ENCODE results near the gene MRM3. TPM values are rescaled to one million over a fixed set of nuclear protein-coding genes. Genes with fewer than 3 reads are reported as not detected.
"Not testable (repeated sequence)": the region's sequence is repeated elsewhere in the genome, so short reads cannot be mapped to it uniquely, and the experiment has no call there.

Gene MRM3, protein sequence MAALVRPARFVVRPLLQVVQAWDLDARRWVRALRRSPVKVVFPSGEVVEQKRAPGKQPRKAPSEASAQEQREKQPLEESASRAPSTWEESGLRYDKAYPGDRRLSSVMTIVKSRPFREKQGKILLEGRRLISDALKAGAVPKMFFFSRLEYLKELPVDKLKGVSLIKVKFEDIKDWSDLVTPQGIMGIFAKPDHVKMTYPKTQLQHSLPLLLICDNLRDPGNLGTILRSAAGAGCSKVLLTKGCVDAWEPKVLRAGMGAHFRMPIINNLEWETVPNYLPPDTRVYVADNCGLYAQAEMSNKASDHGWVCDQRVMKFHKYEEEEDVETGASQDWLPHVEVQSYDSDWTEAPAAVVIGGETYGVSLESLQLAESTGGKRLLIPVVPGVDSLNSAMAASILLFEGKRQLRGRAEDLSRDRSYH
- total RNA-seq: 10 to 100 TPM; 23.2 to 28.5 TPM

DNA sequence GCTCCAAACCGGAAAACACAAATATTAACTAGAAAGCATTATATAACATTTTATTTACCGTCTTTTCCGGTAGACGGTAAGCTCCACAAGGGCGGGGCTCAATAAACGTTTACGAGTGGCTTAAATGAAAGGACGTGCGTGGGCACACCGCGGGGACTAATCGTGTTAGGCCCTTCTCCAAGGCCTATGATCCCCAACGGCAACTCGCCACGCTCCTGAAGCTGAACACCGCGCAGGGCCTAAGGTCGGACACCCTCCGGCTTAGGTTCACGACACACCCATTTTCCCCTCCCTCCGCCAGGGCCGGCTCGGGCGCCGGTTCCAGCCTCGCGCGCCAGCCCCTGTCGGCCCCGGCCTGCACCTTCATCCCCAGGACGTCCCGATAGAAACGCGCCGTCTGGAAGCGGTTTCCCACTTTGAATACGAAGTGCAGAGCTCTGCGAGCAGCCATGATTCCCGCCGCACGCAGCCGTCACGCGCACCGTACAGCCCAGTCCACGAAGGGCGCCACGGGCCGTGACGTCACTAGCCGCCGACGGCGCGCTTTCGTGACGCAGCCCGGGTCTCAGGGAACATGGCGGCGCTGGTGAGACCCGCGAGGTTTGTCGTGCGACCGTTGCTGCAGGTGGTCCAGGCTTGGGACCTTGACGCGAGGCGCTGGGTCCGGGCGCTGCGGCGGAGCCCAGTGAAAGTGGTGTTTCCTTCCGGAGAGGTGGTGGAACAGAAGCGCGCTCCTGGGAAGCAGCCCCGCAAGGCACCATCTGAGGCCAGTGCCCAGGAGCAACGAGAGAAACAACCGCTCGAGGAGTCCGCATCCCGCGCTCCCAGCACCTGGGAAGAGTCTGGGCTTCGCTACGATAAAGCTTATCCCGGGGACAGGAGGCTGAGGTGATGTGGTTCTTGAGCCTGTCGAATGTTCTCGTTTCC is at the start of gene MRM3, which contains the start of gene GLOD4:
MRM3 (plus strand) TSS at position 549 of the 927 bp plus-strand sequence; CDS start at position 575, 26 bp downstream.
GLOD4 (minus strand) TSS at position 476 of the 927 bp plus-strand sequence; CDS start at position 451, 25 bp downstream.
- ATAC-seq: peak; percentile 92 to 94
- peak; percentile 95 to 97 for DNase-seq (ENCODE audit: low spot score in 2 of 2)
- peaks cover 20 to 25% of the 10 kb centered on the region in 2 donors for H3K36me3 Mint-ChIP-seq
- H3K9me3 Mint-ChIP-seq: no peaks in the 10 kb centered on the region
- H3K27ac Mint-ChIP-seq: peak within 1 kb of the TSS; percentile 93 to 95

DNA sequence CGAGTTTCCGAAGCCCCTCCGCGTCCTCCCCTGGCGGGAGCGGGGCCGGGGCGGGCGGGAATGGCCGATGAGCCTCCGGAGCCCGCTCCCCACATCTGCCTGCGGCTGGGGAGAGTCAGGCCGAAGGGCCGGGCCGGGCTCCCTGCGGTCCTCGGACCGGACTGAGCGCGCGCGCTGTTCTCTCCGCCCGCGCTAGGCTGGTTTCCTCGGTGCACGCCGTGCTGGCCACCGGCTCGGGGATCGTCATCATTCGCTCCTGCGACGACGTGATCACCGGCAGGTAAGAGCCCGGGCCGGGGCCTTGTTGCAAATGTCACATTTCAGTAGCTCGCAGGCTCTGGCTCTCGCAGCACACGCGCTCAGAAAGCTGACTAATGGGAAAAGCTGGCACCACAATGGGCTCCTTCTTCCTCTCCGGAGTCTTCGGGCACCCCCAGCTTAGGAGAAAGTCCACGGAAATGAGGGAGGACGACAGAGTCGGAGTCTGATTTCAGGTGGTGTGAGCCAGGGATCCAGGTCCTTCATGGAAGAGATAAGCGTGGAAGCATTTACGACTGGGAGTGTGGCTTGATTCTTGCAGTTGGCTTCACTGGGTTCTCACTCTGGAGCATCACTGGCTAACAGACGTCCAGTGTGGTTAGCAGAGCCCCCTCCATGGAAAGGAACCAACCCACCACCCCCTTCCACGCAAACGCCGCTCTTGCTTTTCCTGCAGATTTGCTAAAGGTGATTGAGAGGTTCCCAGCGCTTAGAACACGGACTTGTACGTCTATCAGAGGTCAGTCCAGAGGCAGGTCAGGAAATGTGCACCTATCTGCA is 49.0 kb upstream of the MRM3 start:
- H3K36me3 Mint-ChIP-seq: peaks cover 0 to 41% of the 10 kb centered on the region in 2 donors
- no peaks in the 10 kb centered on the region for H3K9me3 Mint-ChIP-seq
- ATAC-seq: peak; percentile 46 to 65
- H3K27ac Mint-ChIP-seq: peak overlapping the region in 1 of 2 donors; percentile 75
- DNase-seq (ENCODE audit: low spot score in 2 of 2): peak in 1 of 2 donors; percentile 53

DNA sequence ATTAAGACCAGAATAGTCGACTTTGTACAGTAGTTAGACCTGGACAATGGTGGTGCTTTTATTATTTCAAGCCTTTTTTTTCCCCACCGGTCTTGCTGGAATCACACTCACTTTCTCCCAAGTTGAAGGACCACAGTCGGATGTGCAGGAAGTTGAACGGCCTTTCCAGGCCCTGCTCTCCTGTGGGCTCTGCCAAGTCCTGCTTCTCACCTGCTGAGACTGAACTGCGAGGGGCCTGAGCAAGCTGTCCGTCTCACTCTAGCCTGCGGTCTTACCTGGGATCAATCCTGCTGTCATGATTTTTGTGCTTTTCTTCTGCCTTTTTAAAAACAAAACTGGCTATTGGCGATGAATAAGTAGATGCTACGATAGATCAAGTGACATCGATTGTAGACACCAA is 48.4 kb upstream of the MRM3 start:
- ATAC-seq: no peak

DNA sequence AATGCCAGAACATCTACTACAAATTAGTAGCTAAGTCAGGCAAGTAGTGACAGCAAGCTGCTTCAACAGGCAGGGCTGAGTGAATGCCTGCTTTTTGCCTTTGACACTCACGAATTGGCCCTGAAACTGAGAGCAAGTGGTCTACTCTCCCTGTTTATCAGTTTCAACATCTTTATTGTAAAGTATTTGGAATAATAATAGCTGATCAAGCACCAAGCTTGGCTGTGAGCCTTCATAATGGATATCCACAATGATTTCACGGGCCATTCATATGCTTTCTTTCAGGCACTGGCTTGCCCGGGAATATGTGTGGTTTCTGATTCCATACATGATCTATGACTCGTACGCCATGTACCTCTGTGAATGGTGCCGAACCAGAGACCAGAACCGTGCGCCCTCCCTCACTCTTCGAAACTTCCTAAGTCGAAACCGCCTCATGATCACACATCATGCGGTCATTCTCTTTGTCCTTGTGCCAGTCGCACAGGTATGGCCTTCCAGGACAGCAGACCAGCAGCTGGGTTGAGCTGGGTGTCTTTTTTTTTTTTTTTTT is 44.5 kb upstream of the MRM3 start:
- peaks cover 0 to 61% of the 10 kb centered on the region in 2 donors for H3K36me3 Mint-ChIP-seq
- ATAC-seq (no peak), DNase-seq (ENCODE audit: low spot score in 2 of 2) (no peak)
- H3K27ac Mint-ChIP-seq: no peak overlapping the region
- H3K9me3 Mint-ChIP-seq: no peaks in the 10 kb centered on the region

More for the DNA sequence above, 48.4 kb upstream of the MRM3 start:
- peaks cover 0 to 46% of the 10 kb centered on the region in 2 donors for H3K36me3 Mint-ChIP-seq
- no peak for DNase-seq (ENCODE audit: low spot score in 2 of 2)
- no peaks in the 10 kb centered on the region for H3K9me3 Mint-ChIP-seq
- peak overlapping the region in 1 of 2 donors; percentile 12 for H3K27ac Mint-ChIP-seq

DNA sequence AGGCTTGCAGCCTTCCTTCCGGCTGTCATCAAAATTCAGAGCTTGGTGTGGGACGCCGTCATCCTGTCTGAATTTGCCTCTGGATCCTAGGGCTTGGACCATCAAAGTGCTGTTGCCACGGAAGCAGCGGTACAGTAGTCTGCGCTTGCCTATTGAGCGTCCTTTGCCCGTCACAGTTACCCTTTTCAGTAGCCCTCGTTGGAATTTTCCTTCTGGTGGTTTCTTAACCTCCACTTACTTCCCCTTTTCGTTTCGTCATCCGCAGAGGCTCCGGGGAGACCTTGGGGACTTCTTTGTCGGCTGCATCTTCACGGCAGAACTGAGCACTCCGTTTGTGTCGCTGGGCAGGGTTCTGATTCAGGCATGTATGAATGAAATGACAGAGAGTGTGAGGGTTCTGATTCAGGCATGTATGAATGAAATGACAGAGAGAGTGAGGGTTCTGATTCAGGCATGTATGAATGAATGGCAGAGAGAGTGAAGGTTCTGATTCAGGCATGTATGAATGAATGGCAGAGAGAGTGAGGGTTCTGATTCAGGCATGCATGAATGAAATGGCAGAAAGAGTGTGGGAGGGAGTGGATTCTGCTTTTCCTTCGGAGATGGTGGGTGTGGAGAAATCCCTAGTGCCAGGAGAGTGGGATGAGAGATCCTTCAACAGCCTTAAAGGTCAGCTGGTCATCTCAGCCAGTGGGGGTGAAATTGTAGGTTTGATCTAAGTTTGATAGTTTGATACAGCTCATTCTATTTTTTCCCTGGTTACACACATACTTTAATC is 41.7 kb upstream of the MRM3 start:
- ATAC-seq: peak; percentile 90 to 93
- DNase-seq (ENCODE audit: low spot score in 2 of 2): peak; percentile 28 to 71
- Mint-ChIP-seq H3K36me3 (peaks cover 0 to 59% of the 10 kb centered on the region in 2 donors), H3K9me3 (no peaks in the 10 kb centered on the region), H3K27ac (peak overlapping the region; percentile 69 to 76)

DNA sequence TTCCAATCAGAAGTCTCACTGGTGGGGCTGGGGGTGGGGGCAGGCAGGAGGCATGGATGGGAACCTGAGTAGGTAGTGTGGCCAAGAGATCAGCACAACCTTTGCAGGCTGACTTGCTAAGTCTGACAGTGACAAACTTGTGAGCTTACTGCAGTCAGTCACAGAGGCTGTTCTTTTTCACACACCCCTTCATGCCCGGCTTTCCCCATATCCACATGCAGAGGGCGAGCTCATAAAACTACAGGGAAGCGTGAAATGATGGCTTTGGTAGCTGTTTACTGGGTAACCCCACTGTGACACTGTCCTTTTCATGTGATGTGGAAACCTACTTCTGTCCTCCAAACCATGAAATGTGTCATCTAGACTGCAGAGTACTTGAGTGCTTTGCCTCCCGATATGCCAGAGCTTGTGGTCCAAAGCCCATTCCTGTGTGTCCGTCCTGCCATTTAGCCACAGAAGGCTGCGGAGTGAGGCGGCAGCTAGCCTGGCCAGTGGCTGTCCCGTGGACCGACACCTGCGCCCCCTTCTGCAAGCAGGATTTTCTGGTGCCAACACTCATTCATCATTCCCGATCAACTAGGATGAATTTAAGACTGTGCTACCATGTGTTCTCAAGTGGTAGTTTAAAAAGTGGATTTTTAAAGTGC is 39.9 kb upstream of the MRM3 start:
- Mint-ChIP-seq H3K27ac (no peak overlapping the region), H3K36me3 (peaks cover 4 to 50% of the 10 kb centered on the region in 2 donors), H3K9me3 (no peaks in the 10 kb centered on the region)
- ATAC-seq: no peak
- DNase-seq (ENCODE audit: low spot score in 2 of 2): no peak

DNA sequence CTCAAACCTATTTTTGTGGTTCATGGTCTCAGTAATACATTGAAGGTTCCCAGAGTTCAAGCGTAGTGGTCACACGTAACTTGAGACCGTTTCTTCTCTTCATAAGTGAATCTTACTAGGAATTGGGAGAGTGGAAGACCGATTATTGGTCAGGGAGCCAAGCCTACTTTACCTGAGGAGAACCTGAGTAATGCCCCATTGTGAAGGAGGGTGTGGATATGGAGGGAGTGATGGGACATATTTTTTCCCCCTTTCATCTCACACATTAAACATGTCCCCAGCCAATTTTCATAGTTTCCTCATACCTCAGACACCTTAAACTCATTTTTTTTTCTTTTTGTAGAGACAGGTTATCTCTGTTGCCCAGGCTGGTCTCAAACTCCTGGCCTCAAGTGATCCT is 39.0 kb upstream of the MRM3 start:
- no peak for DNase-seq (ENCODE audit: low spot score in 2 of 2)
- Mint-ChIP-seq H3K9me3 (peaks cover 0 to 3% of the 10 kb centered on the region in 2 donors), H3K27ac (no peak overlapping the region), H3K36me3 (peaks cover 9 to 48% of the 10 kb centered on the region in 2 donors)
- no peak for ATAC-seq

DNA sequence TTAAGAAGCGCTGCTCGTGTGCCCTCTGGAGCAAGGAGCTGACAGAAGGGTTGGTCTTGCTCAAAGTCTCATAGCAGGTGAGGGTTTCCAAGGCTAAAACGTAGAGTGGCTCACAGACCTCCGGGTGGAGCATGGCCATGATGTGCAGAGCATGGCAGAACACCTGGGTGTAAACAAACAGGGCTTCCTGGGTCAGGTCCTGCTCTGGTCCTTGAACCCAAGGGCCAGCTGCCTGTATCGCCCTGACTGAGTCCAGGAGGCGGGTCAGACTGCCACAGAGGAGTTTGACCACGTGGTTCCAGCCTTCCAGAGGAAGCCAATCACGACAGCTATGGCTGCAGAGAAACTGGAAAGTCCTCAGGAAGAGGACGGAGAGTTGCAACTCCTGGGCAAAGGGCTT is 37.2 kb upstream of the MRM3 start:
- DNase-seq (ENCODE audit: low spot score in 2 of 2): no peak
- Mint-ChIP-seq H3K27ac (peak overlapping the region in 1 of 2 donors; percentile 55), H3K9me3 (peaks cover 0 to 11% of the 10 kb centered on the region in 2 donors), H3K36me3 (peaks cover 10 to 57% of the 10 kb centered on the region in 2 donors)
- ATAC-seq: no peak

DNA sequence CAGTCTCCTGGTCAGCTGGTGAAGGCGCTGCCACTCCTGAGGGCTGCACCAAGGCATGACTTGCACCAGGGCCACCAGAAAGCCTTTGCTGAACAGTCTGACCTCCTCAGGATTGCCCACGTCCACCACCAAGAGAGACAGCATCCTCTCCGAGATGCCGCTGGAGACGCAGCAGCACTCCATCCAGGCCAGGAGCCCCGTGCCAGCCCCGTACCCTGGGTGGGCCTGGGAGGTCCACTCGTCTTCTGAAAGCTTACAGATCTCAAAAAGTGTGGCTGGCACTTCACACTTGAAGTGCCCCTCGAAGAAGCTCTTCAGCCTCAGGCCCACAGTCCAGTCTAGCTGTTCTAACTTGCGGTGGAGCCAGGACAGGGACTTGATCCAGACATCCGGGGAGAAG is 36.7 kb upstream of the MRM3 start:
- DNase-seq (ENCODE audit: low spot score in 2 of 2) (no peak), ATAC-seq (no peak)
- peak overlapping the region in 1 of 2 donors; percentile 72 for H3K27ac Mint-ChIP-seq
- peaks cover 10 to 62% of the 10 kb centered on the region in 2 donors for H3K36me3 Mint-ChIP-seq
- H3K9me3 Mint-ChIP-seq: peaks cover 0 to 15% of the 10 kb centered on the region in 2 donors

DNA sequence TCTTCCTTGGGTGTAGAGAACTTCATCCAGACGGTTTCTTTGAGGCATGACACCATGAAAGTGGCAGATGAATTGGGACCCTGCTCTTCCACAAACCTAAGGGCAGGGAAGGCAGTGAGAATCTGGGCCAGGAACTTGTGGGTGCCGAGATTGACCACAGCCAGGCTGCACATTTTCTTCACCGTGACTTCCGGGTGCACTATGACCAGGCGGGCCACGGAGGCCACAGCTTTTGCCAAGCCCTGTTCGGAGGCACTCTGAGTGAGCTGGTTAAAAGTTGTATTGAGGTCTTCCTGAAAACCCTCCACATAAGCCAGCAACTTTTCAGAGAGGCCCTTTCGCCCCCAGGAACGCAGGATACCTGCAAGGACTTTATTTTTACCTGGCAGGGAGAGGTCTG is 36.0 kb upstream of the MRM3 start:
- ATAC-seq: no peak
- Mint-ChIP-seq H3K36me3 (peaks cover 13 to 69% of the 10 kb centered on the region in 2 donors), H3K27ac (no peak overlapping the region), H3K9me3 (peaks cover 0 to 17% of the 10 kb centered on the region in 2 donors)
- no peak for DNase-seq (ENCODE audit: low spot score in 2 of 2)

DNA sequence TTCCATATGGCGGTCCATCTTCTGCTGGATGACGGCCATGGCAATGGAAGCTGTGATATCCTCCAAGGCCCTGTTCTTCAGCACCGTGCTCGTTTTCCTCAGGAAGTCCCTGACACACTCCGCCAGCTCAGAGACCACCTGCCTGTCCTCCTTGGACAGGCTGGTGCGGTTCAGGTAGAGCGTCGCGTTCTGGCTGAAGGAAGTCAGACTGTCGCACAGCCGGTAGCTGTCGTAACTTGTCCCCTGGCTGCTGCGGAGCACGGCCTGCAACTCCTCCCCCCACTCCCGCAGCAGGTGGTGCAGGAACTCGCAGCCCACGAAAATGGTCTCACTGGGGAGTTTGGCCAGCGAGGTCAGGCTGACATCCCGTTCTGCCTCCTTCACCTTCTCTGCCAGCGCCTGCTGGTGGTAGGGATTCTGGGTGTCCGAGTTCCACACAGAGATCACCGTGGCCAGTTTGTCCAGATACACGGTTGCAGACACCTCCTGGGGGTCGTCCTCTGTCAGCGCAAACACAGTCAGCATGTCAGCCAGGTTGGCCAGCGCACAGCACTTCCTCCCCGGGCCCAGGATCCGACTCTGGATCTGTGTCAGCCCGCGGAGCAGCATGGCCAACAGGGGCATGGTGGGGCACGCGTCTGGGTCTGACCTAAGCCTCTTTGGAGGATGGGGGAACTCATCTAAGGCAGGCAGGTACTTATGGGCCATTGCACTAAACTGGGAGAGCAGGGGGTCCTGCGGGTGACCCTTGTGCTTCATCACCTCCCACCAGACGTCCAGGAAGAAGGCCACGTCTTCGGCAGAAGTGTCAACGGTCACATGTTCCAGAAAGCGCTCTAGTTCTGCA is 35.1 kb upstream of the MRM3 start:
- ATAC-seq (no peak), DNase-seq (ENCODE audit: low spot score in 2 of 2) (no peak)
- peaks cover 0 to 17% of the 10 kb centered on the region in 2 donors for H3K9me3 Mint-ChIP-seq
- peaks cover 19 to 66% of the 10 kb centered on the region in 2 donors for H3K36me3 Mint-ChIP-seq
- H3K27ac Mint-ChIP-seq: no peak overlapping the region

DNA sequence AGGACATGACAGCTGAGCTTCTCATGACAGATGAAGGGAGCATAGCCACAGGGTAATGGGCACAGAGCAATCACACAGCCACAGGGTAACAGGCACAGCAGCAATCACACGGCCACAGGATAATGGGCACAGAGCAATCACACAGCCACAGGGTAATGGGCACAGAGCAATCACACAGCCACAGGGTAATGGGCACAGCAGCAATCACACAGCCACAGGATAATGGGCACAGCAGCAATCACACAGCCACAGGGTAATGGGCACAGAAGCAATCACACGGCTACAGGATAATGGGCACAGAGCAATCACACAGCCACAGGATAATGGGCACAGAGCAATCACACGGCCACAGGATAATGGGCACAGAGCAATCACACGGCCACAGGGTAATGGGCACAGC is 33.5 kb upstream of the MRM3 start:
- peaks cover 19 to 53% of the 10 kb centered on the region in 2 donors for H3K36me3 Mint-ChIP-seq
- DNase-seq (ENCODE audit: low spot score in 2 of 2); ATAC-seq: not testable (repeated sequence)
- H3K9me3 Mint-ChIP-seq: peaks cover 0 to 17% of the 10 kb centered on the region in 2 donors
- H3K27ac Mint-ChIP-seq: peak overlapping the region in 1 of 2 donors; percentile 90

DNA sequence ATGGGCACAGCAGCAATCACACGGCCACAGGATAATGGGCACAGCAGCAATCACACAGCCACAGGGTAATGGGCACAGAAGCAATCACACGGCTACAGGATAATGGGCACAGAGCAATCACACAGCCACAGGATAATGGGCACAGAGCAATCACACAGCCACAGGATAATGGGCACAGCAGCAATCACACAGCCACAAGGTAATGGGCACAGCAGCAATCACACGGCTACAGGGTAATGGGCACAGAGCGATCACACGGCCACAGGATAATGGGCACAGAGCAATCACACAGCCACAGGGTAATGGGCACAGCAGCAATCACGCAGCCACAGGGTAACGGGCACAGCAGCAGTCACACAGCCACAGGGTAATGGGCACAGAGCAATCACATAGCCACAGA is 32.8 kb upstream of the MRM3 start:
- DNase-seq (ENCODE audit: low spot score in 2 of 2); ATAC-seq: not testable (repeated sequence)
- Mint-ChIP-seq H3K27ac (peak overlapping the region; percentile 90 to 96), H3K36me3 (peaks cover 19 to 50% of the 10 kb centered on the region in 2 donors), H3K9me3 (peaks cover 0 to 17% of the 10 kb centered on the region in 2 donors)

All from activated naive CD4-positive, alpha-beta T cell treated with anti-CD3 and anti-CD28 coated beads, Interleukin-2, amount 50 U/mL, for 72 hours (primary cell).